NOMO-1 treated with DMSO at 0.1 percent for 48 hours (cell line): ENCODE measurements around the gene CLEC16A.
A peak's percentile ranks its signal among the peaks of the same experiment; 100 is the strongest.

Experiments
- DNase-seq: peaks from one replicate; lab custom pipeline; 2025; ENCODE audit not compliant: unreplicated experiment; lab: John Stamatoyannopoulos, UW

The CLEC16A gene

GRCh38 chr16:10944249-10945064 lies at the start of gene CLEC16A:
Gene CLEC16A (plus strand): TSS chr16:10944564. CDS start chr16:10944718, 154 bp downstream.
- DNase-seq = peak; percentile 87

GRCh38 chr16:10895053-10895946 lies 49.1 kb upstream of the CLEC16A start:
- no peak for DNase-seq

GRCh38 chr16:10896165-10896564 lies 48.2 kb upstream of the CLEC16A start:
- DNase-seq = no peak

- peak; percentile 7 for DNase-seq
Observed at GRCh38 chr16:10896723-10897122, 47.6 kb upstream of the CLEC16A start.

- no peak for DNase-seq
Observed at GRCh38 chr16:10897134-10897533, 47.2 kb upstream of the CLEC16A start.

GRCh38 chr16:10902999-10903398 lies 41.4 kb upstream of the CLEC16A start:
- no peak for DNase-seq

GRCh38 chr16:10906482-10906881 lies 37.9 kb upstream of the CLEC16A start:
- DNase-seq = no peak

- no peak for DNase-seq
Observed at GRCh38 chr16:10906914-10907756, 37.2 kb upstream of the CLEC16A start.

GRCh38 chr16:10907757-10908045 lies 36.7 kb upstream of the CLEC16A start:
- DNase-seq = no peak

GRCh38 chr16:10911267-10911666 lies 33.1 kb upstream of the CLEC16A start:
- no peak for DNase-seq

GRCh38 chr16:10916534-10916933 lies 27.8 kb upstream of the CLEC16A start:
- DNase-seq = no peak

- peak; percentile 73 for DNase-seq
Observed at GRCh38 chr16:10918294-10919002, 25.9 kb upstream of the CLEC16A start.

- DNase-seq = no peak
Observed at GRCh38 chr16:10919003-10919351, 25.4 kb upstream of the CLEC16A start.

GRCh38 chr16:10920726-10921427 lies 23.5 kb upstream of the CLEC16A start:
- no peak for DNase-seq

- DNase-seq = no peak
Observed at GRCh38 chr16:10921536-10922327, 22.6 kb upstream of the CLEC16A start.

GRCh38 chr16:10922328-10923145 lies 21.8 kb upstream of the CLEC16A start:
- no peak for DNase-seq

GRCh38 chr16:10923146-10923649 lies 21.2 kb upstream of the CLEC16A start:
- DNase-seq = no peak

GRCh38 chr16:10923650-10924214 lies 20.6 kb upstream of the CLEC16A start:
- no peak for DNase-seq
